H1 (cell line): Measurements from ENCODE around the gene CASP4. TPM values are rescaled to one million over a fixed set of nuclear protein-coding genes. Genes with fewer than 3 reads are reported as not detected.

ENCODE experiments used
- CEBPB ChIP-seq: IDR thresholded peaks from 2 replicates; pipeline ENCODE4 v1.6.1; 2012; ENCODE audit warnings: low read depth, low read length
- KDM5A ChIP-seq: fragments of 200-600 bp; IDR thresholded peaks from 2 replicates; pipeline ENCODE4 v1.7.1; 2012; ENCODE audit warnings: mild to moderate bottlenecking, low read length, inconsistent platforms, mixed read lengths
- NRF1 ChIP-seq: IDR thresholded peaks from 2 replicates; pipeline ENCODE4 v1.6.1; 2011; ENCODE audit warnings: mild to moderate bottlenecking, low read depth, low read length, improper control_type of control experiment
- RFX5 ChIP-seq: IDR thresholded peaks from 2 replicates; pipeline ENCODE4 v1.6.1; 2011; ENCODE audit warnings: low read depth, low read length, improper control_type of control experiment, borderline replicate concordance
- polyA plus RNA-seq, 7 experiments: library from polyadenylated mRNA; depleted of rRNA in 3 of 7; stranded (reverse) in 5 of 7; unstranded in 2 of 7; fragments of >200 nt in 5 of 7; fragments of 200-250 nt in 2 of 7; gene quantifications; 1 replicate in 5 of 7; 2 replicates in 1 of 7; 4 replicates in 1 of 7; pipeline versions ENCODE4 v1.2.1 to v1.2.3, GENCODE V29; 2011 to 2013; ENCODE audit warnings: missing spikeins in 2 of 7, mixed read lengths in 2 of 7
- total RNA-seq: library from RNA; stranded (reverse); fragmentation: NEBNext Ultra II Directional; extraction: Animal tissue kit (Norgen Biotek cat#: 25700); gene quantifications from 2 replicates; pipeline ENCODE4 v1.2.1, GENCODE V29; 2021

Gene CASP4
- total and polyA plus RNA-seq, 2 of the 8 experiments (the other 6 are each of a cell fraction or from before 2014, with no cell fraction given) = 0.09 TPM; not detected in 1

DNA sequence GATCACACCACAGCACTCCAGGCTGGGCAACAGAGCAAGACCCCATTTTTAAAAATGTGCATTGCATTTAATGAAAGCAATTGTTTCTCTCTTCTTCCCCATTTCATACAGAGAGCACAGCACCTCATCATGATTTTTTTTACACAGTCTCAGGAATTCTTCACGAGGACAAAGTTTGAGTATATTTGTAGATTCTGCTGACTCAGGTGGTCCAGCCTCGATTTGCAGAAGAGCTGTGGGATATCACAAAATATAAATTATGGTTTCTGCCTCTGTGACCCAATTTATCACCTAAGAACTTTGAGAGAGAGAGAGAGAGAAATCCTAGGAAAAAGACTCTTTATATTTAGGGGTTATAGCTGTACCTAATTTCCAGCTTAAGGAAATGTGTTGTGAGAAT, 34.8 kb upstream of the CASP4 start (continued):
- TF ChIP-seq NRF1 = no peak
- no peak for TF ChIP-seq CEBPB
- no peak for TF ChIP-seq RFX5
- TF ChIP-seq KDM5A = no peak
